PC-9 (cell line): ENCODE data around the gene ZDHHC17.

Source experiments
- EZH2 ChIP-seq: fragments of 200-600 bp; sonication (generic); IDR thresholded peaks from 2 replicates; pipeline ENCODE4 v1.8.0; 2017; ENCODE audit warnings: antibody characterized with exemption, low read depth
- TF ChIP-seq, protein P1 (sequence below): fragments of 200-600 bp; sonication (generic); conservative IDR thresholded peaks from 2 replicates; pipeline ENCODE4 v1.6.1; 2017; ENCODE audit warnings: mixed run types, antibody characterized with exemption, mild to moderate bottlenecking, moderate library complexity

GRCh38 chr12:76787689-76788088 is 23.8 kb downstream of the ZDHHC17 start:
- TF ChIP-seq, protein P1, sequence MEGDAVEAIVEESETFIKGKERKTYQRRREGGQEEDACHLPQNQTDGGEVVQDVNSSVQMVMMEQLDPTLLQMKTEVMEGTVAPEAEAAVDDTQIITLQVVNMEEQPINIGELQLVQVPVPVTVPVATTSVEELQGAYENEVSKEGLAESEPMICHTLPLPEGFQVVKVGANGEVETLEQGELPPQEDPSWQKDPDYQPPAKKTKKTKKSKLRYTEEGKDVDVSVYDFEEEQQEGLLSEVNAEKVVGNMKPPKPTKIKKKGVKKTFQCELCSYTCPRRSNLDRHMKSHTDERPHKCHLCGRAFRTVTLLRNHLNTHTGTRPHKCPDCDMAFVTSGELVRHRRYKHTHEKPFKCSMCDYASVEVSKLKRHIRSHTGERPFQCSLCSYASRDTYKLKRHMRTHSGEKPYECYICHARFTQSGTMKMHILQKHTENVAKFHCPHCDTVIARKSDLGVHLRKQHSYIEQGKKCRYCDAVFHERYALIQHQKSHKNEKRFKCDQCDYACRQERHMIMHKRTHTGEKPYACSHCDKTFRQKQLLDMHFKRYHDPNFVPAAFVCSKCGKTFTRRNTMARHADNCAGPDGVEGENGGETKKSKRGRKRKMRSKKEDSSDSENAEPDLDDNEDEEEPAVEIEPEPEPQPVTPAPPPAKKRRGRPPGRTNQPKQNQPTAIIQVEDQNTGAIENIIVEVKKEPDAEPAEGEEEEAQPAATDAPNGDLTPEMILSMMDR: no peak
- TF ChIP-seq EZH2: no peak
